ENCODE results near the gene SEZ6.

- TF ChIP-seq POLR2AphosphoS5 (IDR thresholded peaks at IDR 0.05; ENCODE audit: insufficient read depth in 1 of 2, low read depth in 1 of 2) (no peak), CTCF (IDR thresholded peaks at IDR 0.05) (no peak), POLR2A (IDR thresholded peaks at IDR 0.05) (no peak)
Measured at GRCh38 chr17:29022074-29022473, 16.2 kb upstream of the SEZ6 start.

All from vagina (tissue), 2 donors.